ENCODE data around the gene CCND1. TPM values are rescaled to one million over a fixed set of nuclear protein-coding genes. Genes with fewer than 3 reads are reported as not detected.

The CCND1 gene
- total RNA-seq, 1 donor from 2014 or later = 283 TPM

GRCh38 chr11:69640260-69640994, 529 bp upstream of the CCND1 start:
- H3K4me1 ChIP-seq = peaks cover 52% of the 10 kb centered on the region
- H3K4me3 ChIP-seq = peak overlapping the region; percentile 75
- peaks cover 14% of the 10 kb centered on the region for H3K36me3 ChIP-seq
- TF ChIP-seq, protein P1, sequence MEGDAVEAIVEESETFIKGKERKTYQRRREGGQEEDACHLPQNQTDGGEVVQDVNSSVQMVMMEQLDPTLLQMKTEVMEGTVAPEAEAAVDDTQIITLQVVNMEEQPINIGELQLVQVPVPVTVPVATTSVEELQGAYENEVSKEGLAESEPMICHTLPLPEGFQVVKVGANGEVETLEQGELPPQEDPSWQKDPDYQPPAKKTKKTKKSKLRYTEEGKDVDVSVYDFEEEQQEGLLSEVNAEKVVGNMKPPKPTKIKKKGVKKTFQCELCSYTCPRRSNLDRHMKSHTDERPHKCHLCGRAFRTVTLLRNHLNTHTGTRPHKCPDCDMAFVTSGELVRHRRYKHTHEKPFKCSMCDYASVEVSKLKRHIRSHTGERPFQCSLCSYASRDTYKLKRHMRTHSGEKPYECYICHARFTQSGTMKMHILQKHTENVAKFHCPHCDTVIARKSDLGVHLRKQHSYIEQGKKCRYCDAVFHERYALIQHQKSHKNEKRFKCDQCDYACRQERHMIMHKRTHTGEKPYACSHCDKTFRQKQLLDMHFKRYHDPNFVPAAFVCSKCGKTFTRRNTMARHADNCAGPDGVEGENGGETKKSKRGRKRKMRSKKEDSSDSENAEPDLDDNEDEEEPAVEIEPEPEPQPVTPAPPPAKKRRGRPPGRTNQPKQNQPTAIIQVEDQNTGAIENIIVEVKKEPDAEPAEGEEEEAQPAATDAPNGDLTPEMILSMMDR (IDR thresholded peaks at IDR 0.05) = no peak
- no peaks in the 10 kb centered on the region for H3K9me3 ChIP-seq
- H3K27ac ChIP-seq = peak overlapping the region; percentile 48
- DNase-seq = peak; percentile 77
- peaks cover 10% of the 10 kb centered on the region for H3K27me3 ChIP-seq
- ATAC-seq = no peak
- intact Hi-C loops (cut with DNase I) = loop anchor here (5.0 kb wide), 1 partner anchor 343 kb away; no protein-coding TSS in a partner anchor

DNA sequence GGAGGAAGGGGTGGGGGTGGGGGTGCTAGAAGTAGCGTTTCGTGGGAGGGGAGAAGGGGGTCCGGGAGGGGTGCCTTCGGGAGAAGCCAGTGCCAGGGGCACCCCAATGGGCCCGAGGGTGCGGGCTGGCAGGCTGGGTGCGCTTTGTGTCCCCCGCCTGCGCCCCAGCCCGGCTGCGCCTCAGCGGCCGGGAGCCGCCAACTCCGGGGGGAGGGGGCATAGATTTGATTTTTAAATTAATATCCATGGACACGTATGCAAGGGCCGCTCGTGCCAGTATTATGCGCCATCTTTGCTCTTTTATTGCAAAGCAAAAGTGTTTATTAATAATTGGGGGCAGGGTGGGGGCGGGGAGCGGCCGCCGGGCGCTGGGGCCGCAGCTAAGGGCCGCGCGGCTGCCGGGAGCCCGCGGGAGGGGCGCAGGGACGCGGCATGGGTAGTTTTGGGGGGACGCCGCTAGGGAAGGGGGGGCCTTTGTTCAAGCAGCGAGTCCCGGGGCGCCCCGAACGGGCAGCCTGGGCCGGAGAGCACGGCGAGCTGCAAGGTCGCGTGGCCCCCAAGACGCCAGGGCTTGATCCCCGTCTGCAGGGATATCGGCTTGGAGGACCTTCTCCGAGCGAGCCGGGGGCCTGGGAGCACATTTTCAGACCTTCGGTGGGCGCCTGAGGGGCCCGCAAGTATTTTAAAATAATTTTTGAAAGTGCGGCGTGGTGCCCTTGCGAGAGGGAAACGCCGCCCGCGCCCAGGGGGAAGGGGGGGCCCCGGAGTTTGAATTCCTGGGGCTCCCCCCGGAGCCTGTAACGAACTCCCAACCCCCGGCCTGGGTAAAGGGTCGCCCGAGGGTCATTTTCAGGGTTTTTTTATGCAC, 959 bp downstream of the CCND1 start:
- peak overlapping the region; percentile 75 for H3K4me3 ChIP-seq
- H3K4me1 ChIP-seq = peaks cover 48% of the 10 kb centered on the region
- H3K27ac ChIP-seq = peak overlapping the region; percentile 90
- TF ChIP-seq, protein P1 (IDR thresholded peaks at IDR 0.05) = no peak
- peaks cover 10% of the 10 kb centered on the region for H3K27me3 ChIP-seq
- no peaks in the 10 kb centered on the region for H3K9me3 ChIP-seq
- DNase-seq = peak; percentile 66
- no peak for ATAC-seq
- H3K36me3 ChIP-seq = peaks cover 15% of the 10 kb centered on the region
- intact Hi-C loops (cut with DNase I) = loop anchor here (5.0 kb wide), 1 partner anchor 345 kb away; no protein-coding TSS in a partner anchor

DNA sequence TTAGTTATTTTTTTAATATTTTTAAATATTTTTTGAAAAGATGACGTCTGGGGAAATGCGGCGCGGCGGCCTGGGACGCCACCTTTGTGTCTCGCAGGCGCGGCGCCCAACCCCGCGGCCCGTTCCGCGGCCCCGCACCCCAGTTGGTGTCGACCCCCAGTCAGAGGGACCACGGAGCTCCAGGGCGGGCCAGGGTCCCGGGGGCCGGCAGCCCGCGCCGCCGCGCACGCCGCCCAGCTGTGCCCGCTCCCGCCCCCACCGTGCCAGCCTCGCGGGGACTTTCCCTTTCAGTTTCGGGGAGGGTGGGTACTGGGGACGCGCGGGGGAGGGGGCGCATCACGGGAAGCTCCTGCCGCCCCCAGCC, 1.6 kb downstream of the CCND1 start:
- peak; percentile 79 for DNase-seq
- TF ChIP-seq, protein P1 (IDR thresholded peaks at IDR 0.05) = no peak
- peak; percentile 1 for ATAC-seq
- H3K27me3 ChIP-seq = peaks cover 7% of the 10 kb centered on the region
- H3K9me3 ChIP-seq = no peaks in the 10 kb centered on the region
- intact Hi-C loops (cut with DNase I) = loop anchor here (5.0 kb wide), 1 partner anchor 345 kb away; no protein-coding TSS in a partner anchor
- H3K4me3 ChIP-seq = peak overlapping the region; percentile 75
- H3K4me1 ChIP-seq = peaks cover 42% of the 10 kb centered on the region
- H3K27ac ChIP-seq = peak overlapping the region; percentile 90
- H3K36me3 ChIP-seq = peaks cover 15% of the 10 kb centered on the region

DNA sequence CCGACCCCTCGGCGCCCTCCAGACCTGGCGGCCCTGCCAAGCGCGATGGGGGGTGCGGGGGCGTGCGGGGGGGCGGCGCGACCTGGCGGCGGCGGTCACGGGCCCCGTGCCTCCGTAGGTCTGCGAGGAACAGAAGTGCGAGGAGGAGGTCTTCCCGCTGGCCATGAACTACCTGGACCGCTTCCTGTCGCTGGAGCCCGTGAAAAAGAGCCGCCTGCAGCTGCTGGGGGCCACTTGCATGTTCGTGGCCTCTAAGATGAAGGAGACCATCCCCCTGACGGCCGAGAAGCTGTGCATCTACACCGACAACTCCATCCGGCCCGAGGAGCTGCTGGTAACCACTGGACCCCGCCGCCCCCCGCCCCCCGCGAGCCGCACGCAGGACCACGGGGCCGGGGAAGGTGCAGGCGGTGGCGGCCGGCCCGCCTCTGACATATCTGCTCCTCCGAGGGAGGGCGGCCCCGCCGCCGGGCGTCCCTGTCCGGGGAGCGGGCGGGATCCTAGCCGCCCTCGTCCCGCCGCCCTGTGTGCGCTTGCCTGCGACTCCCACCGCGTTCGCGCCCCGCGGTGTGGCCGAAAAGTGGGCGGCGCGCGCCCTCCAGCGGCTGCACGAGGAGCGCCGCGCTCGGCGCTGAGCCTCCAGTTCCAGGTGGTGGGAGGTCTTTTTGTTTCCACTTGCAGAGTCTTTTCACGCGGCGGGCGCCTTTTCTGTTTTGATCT, 2.1 kb downstream of the CCND1 start:
- Histone ChIP-seq H3K36me3 (peaks cover 18% of the 10 kb centered on the region), H3K4me3 (peak overlapping the region; percentile 75), H3K9me3 (no peaks in the 10 kb centered on the region), H3K27me3 (peaks cover 6% of the 10 kb centered on the region), H3K27ac (peak overlapping the region; percentile 90), H3K4me1 (peaks cover 38% of the 10 kb centered on the region)
- intact Hi-C loops (cut with DNase I) = loop anchor here (5.0 kb wide), 1 partner anchor 346 kb away; no protein-coding TSS in a partner anchor
- TF ChIP-seq, protein P1 (IDR thresholded peaks at IDR 0.05) = peak; percentile 92
- ATAC-seq (peak; percentile 72), DNase-seq (peak; percentile 91)

DNA sequence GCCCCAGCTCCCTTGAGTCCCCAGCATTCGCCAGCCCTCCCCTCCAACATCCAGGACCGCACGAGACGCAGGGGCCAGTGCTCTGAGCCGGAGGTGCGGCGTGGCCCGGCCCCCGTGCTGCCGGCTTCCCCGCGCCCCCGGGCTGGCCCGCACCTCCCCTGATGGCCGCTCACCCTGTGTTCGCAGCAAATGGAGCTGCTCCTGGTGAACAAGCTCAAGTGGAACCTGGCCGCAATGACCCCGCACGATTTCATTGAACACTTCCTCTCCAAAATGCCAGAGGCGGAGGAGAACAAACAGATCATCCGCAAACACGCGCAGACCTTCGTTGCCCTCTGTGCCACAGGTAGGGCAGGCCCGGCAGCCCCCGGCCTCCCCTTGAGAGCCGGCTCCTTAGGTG, 2.7 kb downstream of the CCND1 start:
- Histone ChIP-seq H3K27ac (no peak overlapping the region), H3K4me1 (peaks cover 32% of the 10 kb centered on the region), H3K9me3 (no peaks in the 10 kb centered on the region), H3K4me3 (peak overlapping the region; percentile 75), H3K27me3 (peaks cover 6% of the 10 kb centered on the region), H3K36me3 (peaks cover 22% of the 10 kb centered on the region)
- ATAC-seq = no peak
- TF ChIP-seq, protein P1 (IDR thresholded peaks at IDR 0.05) = no peak
- no peak for DNase-seq
- intact Hi-C loops (cut with DNase I) = loop anchor here (5.0 kb wide), 1 partner anchor 346 kb away; no protein-coding TSS in a partner anchor

Data from upper lobe of right lung (tissue), 1 donor.